ENCODE results near the gene CASZ1.
A peak's percentile ranks its signal among the peaks of the same experiment; 100 is the strongest.

The CASZ1 gene

DNA sequence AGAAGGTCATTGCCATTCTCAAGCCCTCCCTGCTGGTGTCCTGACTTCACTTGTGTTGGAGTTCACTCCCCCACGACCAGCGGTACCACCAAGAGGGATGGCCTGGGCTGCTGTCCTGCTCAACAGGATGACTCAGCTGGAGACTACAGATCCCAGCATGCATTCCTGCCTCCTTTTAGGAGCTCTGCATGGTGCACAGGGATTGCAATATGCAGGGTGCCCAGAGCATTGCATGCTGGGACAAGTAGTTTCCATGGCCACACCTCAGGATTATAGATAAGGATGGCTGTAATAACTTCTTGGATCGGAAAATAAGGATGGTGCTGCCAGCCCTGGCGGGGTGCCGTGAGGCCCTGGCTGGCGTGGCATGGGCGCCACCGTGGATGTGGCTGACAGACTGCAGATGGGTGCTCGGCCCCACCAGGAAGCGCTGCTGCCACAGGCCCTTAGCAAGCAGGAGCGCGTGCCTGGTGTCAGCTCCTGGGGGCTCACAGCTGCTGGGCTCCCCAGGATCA, 150.0 kb downstream of the CASZ1 start:
- Histone ChIP-seq H3K4me1 (ENCODE audit: low read depth, poor library complexity, severe bottlenecking) (no peaks in the 10 kb centered on the region), H3K36me3 (ENCODE audit: insufficient read depth) (no peaks in the 10 kb centered on the region), H3K27ac (no peak overlapping the region), H3K9ac (no peak overlapping the region), H3K27me3 (ENCODE audit: insufficient read depth, low read depth) (peaks cover 81% of the 10 kb centered on the region), H2AFZ (ENCODE audit: low read depth) (no peak overlapping the region), H3K4me2 (no peak overlapping the region), H4K20me1 (ENCODE audit: insufficient read depth) (no peaks in the 10 kb centered on the region), H3K4me3 (IDR thresholded peaks at IDR 0.05; ENCODE audit: insufficient read depth, low read depth, low read length) (no peak overlapping the region), H3K79me2 (ENCODE audit: insufficient read depth, low read depth) (no peaks in the 10 kb centered on the region)
- TF ChIP-seq CTCF (conservative IDR thresholded peaks at IDR 0.05; ENCODE audit: low read depth, low read length), result no peak

DNA sequence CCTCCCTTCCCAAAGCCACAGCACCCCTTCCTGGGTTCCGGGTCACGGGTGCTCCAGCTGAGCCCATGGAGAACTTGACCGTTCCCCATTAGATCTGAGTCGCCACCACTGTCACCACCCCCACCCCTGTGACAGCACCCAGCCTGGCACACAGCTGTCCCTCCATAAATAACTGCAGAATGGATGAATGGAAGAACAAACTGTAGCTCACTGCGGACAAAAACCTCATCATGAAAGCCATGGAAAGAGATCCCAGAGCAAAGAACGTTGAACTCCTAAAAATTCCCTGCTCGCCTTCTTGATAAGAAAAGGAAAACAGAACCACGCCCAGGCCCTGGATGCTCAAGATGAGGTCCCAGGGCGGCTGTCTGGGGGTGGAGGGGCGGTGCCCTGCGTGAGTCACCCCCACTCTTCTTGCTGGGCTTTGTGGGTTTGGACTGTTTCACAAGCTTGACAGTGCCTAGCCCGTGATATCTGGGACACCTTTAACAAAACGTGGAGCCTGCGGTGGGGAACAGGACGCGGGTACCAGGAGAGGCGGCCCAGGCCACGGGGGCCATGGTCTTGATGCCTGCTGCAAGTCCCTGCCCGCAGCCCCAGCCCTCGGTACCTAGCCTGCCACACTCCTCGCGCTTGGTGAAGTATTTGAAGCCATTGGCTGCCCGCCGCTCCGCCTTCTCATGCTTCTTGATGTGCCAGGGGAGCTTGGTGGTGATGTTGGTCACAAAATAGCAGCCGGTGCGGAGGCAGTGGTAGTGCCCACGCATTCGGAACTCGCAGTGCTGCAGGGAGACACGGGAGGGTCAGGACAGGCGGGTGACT, 151.9 kb downstream of the CASZ1 start:
- H3K4me3 ChIP-seq (IDR thresholded peaks at IDR 0.05; ENCODE audit: insufficient read depth, low read depth, low read length), result no peak overlapping the region
- no peak for TF ChIP-seq CTCF (conservative IDR thresholded peaks at IDR 0.05; ENCODE audit: low read depth, low read length)
- no peak overlapping the region for H3K4me2 ChIP-seq
- H3K9ac ChIP-seq, result no peak overlapping the region
- no peaks in the 10 kb centered on the region for H4K20me1 ChIP-seq (ENCODE audit: insufficient read depth)
- no peaks in the 10 kb centered on the region for H3K4me1 ChIP-seq (ENCODE audit: low read depth, poor library complexity, severe bottlenecking)
- H3K79me2 ChIP-seq (ENCODE audit: insufficient read depth, low read depth), result no peaks in the 10 kb centered on the region
- no peaks in the 10 kb centered on the region for H3K36me3 ChIP-seq (ENCODE audit: insufficient read depth)
- peaks cover 70% of the 10 kb centered on the region for H3K27me3 ChIP-seq (ENCODE audit: insufficient read depth, low read depth)
- H2AFZ ChIP-seq (ENCODE audit: low read depth), result no peak overlapping the region
- H3K27ac ChIP-seq, result no peak overlapping the region

- Histone ChIP-seq H3K36me3 (ENCODE audit: insufficient read depth) (no peaks in the 10 kb centered on the region), H3K4me3 (IDR thresholded peaks at IDR 0.05; ENCODE audit: insufficient read depth, low read depth, low read length) (no peak overlapping the region), H3K79me2 (ENCODE audit: insufficient read depth, low read depth) (no peaks in the 10 kb centered on the region), H3K4me2 (no peak overlapping the region), H4K20me1 (ENCODE audit: insufficient read depth) (no peaks in the 10 kb centered on the region), H3K9ac (no peak overlapping the region), H3K27me3 (ENCODE audit: insufficient read depth, low read depth) (peaks cover 62% of the 10 kb centered on the region), H2AFZ (ENCODE audit: low read depth) (no peak overlapping the region), H3K27ac (no peak overlapping the region), H3K4me1 (ENCODE audit: low read depth, poor library complexity, severe bottlenecking) (no peaks in the 10 kb centered on the region)
- TF ChIP-seq CTCF (conservative IDR thresholded peaks at IDR 0.05; ENCODE audit: low read depth, low read length), result no peak
These were observed 152.7 kb downstream of the CASZ1 start for GRCh38 chr1:10643607-10644306.

GRCh38 chr1:10642403-10643080, 153.9 kb downstream of the CASZ1 start:
- H3K27me3 ChIP-seq (ENCODE audit: insufficient read depth, low read depth), result peaks cover 54% of the 10 kb centered on the region
- no peak for TF ChIP-seq CTCF (conservative IDR thresholded peaks at IDR 0.05; ENCODE audit: low read depth, low read length)
- no peaks in the 10 kb centered on the region for H4K20me1 ChIP-seq (ENCODE audit: insufficient read depth)
- no peak overlapping the region for H3K9ac ChIP-seq
- peak overlapping the region; percentile 33; the same call in 1 of the 2 replicates for H3K4me2 ChIP-seq
- no peak overlapping the region for H3K4me3 ChIP-seq (IDR thresholded peaks at IDR 0.05; ENCODE audit: insufficient read depth, low read depth, low read length)
- no peaks in the 10 kb centered on the region for H3K4me1 ChIP-seq (ENCODE audit: low read depth, poor library complexity, severe bottlenecking)
- no peak overlapping the region for H3K27ac ChIP-seq
- H3K79me2 ChIP-seq (ENCODE audit: insufficient read depth, low read depth), result no peaks in the 10 kb centered on the region
- no peaks in the 10 kb centered on the region for H3K36me3 ChIP-seq (ENCODE audit: insufficient read depth)
- H2AFZ ChIP-seq (ENCODE audit: low read depth), result peak overlapping the region; percentile 18; the same call in 1 of the 2 replicates
